MM.1S (cell line): Measurements from ENCODE around the gene SUDS3.

Experiments used
- DNase-seq: peaks from one replicate; pipeline ENCODE4 v3.0.0-alpha.2; 2015
- H2AFZ ChIP-seq: fragments of 300-600 bp; sonication (generic); 2 replicates; pipeline ENCODE4 v1.6.0; 2016; ENCODE audit warnings: antibody characterized with exemption, low read length
- H3F3A ChIP-seq: fragments of 300-600 bp; sonication (generic); 2 replicates; pipeline ENCODE4 v1.6.1; 2016; ENCODE audit warnings: mild to moderate bottlenecking, antibody characterized with exemption, low read length, moderate library complexity, mixed read lengths; ENCODE audit not compliant: insufficient read depth
- H3K27ac ChIP-seq: fragments of 300-600 bp; sonication (generic); 2 replicates; pipeline ENCODE4 v1.5.1; 2016; ENCODE audit warnings: mild to moderate bottlenecking, low read length
- H3K27me3 ChIP-seq: fragments of 300-600 bp; sonication (generic); replicated peaks from 2 replicates; pipeline ENCODE4 v1.6.0; 2016; ENCODE audit warnings: low read length; ENCODE audit not compliant: insufficient read depth
- H3K36me3 ChIP-seq: fragments of 300-600 bp; sonication (generic); replicated peaks from 2 replicates; pipeline ENCODE4 v1.6.1; 2016; ENCODE audit warnings: mild to moderate bottlenecking, low read length, mixed read lengths; ENCODE audit not compliant: insufficient read depth
- H3K4me1 ChIP-seq: fragments of 300-600 bp; sonication (generic); 2 replicates; pipeline ENCODE4 v1.6.1; 2016; ENCODE audit warnings: low read length, mixed read lengths
- H3K4me2 ChIP-seq: fragments of 300-600 bp; sonication (generic); 2 replicates; pipeline ENCODE4 v1.6.0; 2016; ENCODE audit warnings: low read depth, low read length
- H3K4me3 ChIP-seq: fragments of 300-600 bp; sonication (generic); 2 replicates; pipeline ENCODE4 v1.5.1; 2016; ENCODE audit warnings: low read length, mixed read lengths
- H3K79me2 ChIP-seq: fragments of 300-600 bp; sonication (generic); 2 replicates; pipeline ENCODE4 v1.6.1; 2016; ENCODE audit warnings: mixed run types, low read length, mixed read lengths
- H3K9ac ChIP-seq: fragments of 300-600 bp; sonication (generic); 2 replicates; pipeline ENCODE4 v1.6.1; 2016; ENCODE audit warnings: low read length, mixed read lengths
- H3K9me2 ChIP-seq: fragments of 300-600 bp; sonication (generic); replicated peaks from 2 replicates; pipeline ENCODE4 v1.6.1; 2016; ENCODE audit warnings: mild to moderate bottlenecking, low read length, mixed read lengths; ENCODE audit not compliant: insufficient read depth
- H3K9me3 ChIP-seq: fragments of 300-600 bp; sonication (generic); replicated peaks from 2 replicates; pipeline ENCODE4 v1.6.1; 2016; ENCODE audit warnings: mild to moderate bottlenecking, low read length, mixed read lengths; ENCODE audit not compliant: insufficient read depth
- H4K20me1 ChIP-seq: fragments of 300-600 bp; sonication (generic); 2 replicates; pipeline ENCODE4 v1.6.1; 2016; ENCODE audit warnings: mild to moderate bottlenecking, low read length, moderate library complexity, mixed read lengths; ENCODE audit not compliant: insufficient read depth
- EZH2 ChIP-seq: fragments of 300-600 bp; sonication (generic); optimal IDR thresholded peaks from 2 replicates; pipeline ENCODE3; 2017; ENCODE audit warnings: low read depth, mild to moderate bottlenecking, antibody characterized with exemption, low read length, mixed read lengths
- EZH2phosphoT487 ChIP-seq: fragments of 300-600 bp; sonication (generic); IDR thresholded peaks from 2 replicates; pipeline ENCODE4 v1.6.1; 2018; ENCODE audit warnings: antibody characterized with exemption, low read length
- TF ChIP-seq, protein P1 (sequence below): fragments of 300-600 bp; sonication (generic); IDR thresholded peaks from 2 replicates; pipeline ENCODE4 v1.5.1; 2016; ENCODE audit warnings: antibody characterized with exemption, low read length, mixed read lengths

The SUDS3 gene

DNA sequence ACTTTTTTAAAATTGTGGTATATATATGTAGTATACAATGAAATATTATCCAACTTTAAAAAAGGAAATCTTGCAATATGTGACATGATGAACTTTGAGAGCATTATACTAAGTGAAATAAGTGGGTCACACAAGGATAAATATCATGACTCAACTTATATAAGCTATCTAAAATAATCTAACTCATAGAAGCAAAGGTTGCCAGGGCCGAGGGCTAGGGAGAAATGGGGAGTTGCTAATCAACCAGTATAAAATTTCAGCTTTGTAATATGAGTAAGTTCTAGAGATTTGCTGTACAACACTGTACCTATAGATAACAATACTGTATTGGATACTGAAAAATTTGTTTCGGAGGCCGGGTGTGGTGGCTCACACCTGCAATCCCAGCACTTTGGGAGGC, 42.1 kb upstream of the SUDS3 start:
- Histone ChIP-seq H2AFZ (no peak overlapping the region), H4K20me1 (no peaks in the 10 kb centered on the region), H3K9ac (no peak overlapping the region), H3K4me3 (no peak overlapping the region), H3K79me2 (no peaks in the 10 kb centered on the region), H3K4me1 (no peaks in the 10 kb centered on the region), H3K9me2 (no peaks in the 10 kb centered on the region), H3F3A (no peaks in the 10 kb centered on the region), H3K4me2 (no peak overlapping the region), H3K36me3 (no peaks in the 10 kb centered on the region), H3K9me3 (no peaks in the 10 kb centered on the region), H3K27ac (no peak overlapping the region), H3K27me3 (no peaks in the 10 kb centered on the region)
- no peak for DNase-seq
- TF ChIP-seq, protein P1, sequence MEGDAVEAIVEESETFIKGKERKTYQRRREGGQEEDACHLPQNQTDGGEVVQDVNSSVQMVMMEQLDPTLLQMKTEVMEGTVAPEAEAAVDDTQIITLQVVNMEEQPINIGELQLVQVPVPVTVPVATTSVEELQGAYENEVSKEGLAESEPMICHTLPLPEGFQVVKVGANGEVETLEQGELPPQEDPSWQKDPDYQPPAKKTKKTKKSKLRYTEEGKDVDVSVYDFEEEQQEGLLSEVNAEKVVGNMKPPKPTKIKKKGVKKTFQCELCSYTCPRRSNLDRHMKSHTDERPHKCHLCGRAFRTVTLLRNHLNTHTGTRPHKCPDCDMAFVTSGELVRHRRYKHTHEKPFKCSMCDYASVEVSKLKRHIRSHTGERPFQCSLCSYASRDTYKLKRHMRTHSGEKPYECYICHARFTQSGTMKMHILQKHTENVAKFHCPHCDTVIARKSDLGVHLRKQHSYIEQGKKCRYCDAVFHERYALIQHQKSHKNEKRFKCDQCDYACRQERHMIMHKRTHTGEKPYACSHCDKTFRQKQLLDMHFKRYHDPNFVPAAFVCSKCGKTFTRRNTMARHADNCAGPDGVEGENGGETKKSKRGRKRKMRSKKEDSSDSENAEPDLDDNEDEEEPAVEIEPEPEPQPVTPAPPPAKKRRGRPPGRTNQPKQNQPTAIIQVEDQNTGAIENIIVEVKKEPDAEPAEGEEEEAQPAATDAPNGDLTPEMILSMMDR, result no peak
- TF ChIP-seq EZH2 (no peak), EZH2phosphoT487 (no peak)

DNA sequence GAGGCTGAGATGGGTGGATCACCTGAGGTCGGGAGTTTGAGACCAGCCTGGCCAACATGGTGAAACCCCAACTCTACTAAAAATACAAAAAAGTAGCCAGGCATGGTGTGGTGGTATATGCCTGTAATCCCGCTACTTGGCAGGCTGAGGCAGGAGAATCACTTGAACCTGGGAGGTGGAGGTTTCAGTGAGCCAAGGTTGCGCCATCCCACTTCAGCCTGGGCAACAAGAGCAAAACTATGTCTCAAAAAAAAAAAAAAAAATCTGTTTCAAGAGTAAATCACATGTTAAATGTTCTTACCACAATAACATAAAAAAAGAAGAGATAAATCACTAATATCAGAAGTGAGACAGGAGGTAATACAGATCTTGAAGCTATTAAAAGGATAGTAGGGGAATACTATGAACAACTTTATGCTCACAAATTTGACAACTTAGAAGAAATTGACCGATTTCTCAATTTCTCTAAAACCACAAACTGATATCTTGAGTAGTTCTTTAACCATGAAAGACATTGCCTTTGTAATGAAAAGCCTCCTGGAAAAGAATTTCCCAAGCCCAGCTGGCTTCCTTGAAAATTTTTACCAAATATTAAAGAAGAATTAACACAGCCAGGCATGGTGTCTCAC, 41.3 kb upstream of the SUDS3 start:
- Histone ChIP-seq H3K27me3 (no peaks in the 10 kb centered on the region), H3K79me2 (no peaks in the 10 kb centered on the region), H3K4me1 (no peaks in the 10 kb centered on the region), H3K4me2 (no peak overlapping the region), H3K9me3 (no peaks in the 10 kb centered on the region), H3K9me2 (no peaks in the 10 kb centered on the region), H3F3A (no peaks in the 10 kb centered on the region), H3K9ac (no peak overlapping the region), H3K36me3 (no peaks in the 10 kb centered on the region), H3K27ac (no peak overlapping the region), H3K4me3 (no peak overlapping the region), H2AFZ (no peak overlapping the region), H4K20me1 (no peaks in the 10 kb centered on the region)
- TF ChIP-seq, protein P1, result no peak
- TF ChIP-seq EZH2phosphoT487 (no peak), EZH2 (no peak)
- no peak for DNase-seq

DNA sequence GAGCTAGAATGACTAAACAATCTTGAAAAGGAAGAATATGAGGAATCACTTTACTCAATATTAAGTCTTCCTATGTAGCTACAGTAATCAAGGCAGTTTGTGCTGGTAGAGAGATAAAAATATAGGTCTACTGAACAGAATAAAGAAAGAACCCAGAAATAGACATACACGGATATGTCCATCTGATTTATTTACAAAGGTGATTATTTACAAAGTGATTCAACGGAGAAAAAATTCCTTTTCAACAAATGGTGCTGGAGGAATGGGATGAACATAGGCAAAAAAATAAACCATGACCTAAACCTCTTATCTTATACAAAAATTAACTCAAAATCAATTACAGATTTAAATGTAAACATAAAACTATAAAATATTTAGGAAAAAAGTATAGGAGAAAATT, 40.2 kb upstream of the SUDS3 start:
- no peaks in the 10 kb centered on the region for H4K20me1 ChIP-seq
- H3K9me2 ChIP-seq, result no peaks in the 10 kb centered on the region
- no peak overlapping the region for H3K4me3 ChIP-seq
- no peak overlapping the region for H3K27ac ChIP-seq
- H3F3A ChIP-seq, result no peaks in the 10 kb centered on the region
- no peak overlapping the region for H2AFZ ChIP-seq
- H3K4me2 ChIP-seq, result no peak overlapping the region
- no peak overlapping the region for H3K9ac ChIP-seq
- no peak for DNase-seq
- TF ChIP-seq, protein P1, result no peak
- TF ChIP-seq EZH2phosphoT487, result no peak
- TF ChIP-seq EZH2, result no peak
- H3K4me1 ChIP-seq, result no peaks in the 10 kb centered on the region
- no peaks in the 10 kb centered on the region for H3K9me3 ChIP-seq
- H3K79me2 ChIP-seq, result no peaks in the 10 kb centered on the region
- H3K27me3 ChIP-seq, result no peaks in the 10 kb centered on the region
- no peaks in the 10 kb centered on the region for H3K36me3 ChIP-seq
